ENCODE measurements around the gene ANKFN1.

- TF ChIP-seq, protein P1, sequence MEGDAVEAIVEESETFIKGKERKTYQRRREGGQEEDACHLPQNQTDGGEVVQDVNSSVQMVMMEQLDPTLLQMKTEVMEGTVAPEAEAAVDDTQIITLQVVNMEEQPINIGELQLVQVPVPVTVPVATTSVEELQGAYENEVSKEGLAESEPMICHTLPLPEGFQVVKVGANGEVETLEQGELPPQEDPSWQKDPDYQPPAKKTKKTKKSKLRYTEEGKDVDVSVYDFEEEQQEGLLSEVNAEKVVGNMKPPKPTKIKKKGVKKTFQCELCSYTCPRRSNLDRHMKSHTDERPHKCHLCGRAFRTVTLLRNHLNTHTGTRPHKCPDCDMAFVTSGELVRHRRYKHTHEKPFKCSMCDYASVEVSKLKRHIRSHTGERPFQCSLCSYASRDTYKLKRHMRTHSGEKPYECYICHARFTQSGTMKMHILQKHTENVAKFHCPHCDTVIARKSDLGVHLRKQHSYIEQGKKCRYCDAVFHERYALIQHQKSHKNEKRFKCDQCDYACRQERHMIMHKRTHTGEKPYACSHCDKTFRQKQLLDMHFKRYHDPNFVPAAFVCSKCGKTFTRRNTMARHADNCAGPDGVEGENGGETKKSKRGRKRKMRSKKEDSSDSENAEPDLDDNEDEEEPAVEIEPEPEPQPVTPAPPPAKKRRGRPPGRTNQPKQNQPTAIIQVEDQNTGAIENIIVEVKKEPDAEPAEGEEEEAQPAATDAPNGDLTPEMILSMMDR (conservative IDR thresholded peaks at IDR 0.05; ENCODE audit: low read depth, low read length): no peak
- TF ChIP-seq EZH2 (IDR thresholded peaks at IDR 0.05; ENCODE audit: borderline replicate concordance, low read depth, low read length, poor library complexity, severe bottlenecking): no peak
These were observed 53.1 kb downstream of the ANKFN1 start for GRCh38 chr17:56206351-56206750.

Measured in A673 (cell line).